ENCODE measurements around the gene SLK.
A peak's percentile ranks its signal among the peaks of the same experiment; 100 is the strongest.

SLK gene

DNA sequence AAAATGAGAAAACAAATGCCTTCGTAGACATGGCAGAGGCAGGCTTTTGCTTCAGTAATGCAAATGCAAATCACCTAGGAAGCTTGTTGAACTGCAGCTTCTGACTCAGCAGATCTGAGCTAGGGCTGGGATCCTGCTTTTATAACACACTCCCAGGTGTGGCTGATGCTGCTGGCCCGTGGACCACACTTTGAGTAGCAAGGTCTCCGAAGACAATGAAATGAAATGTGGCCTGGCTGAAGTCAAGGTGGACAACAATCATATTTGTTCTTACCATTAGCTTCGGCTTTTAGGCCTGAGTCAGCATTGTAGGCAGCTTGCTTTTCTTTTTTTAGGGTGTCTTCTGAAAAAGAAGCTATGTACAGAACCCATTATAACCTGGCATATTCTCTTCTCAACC is 92.4 kb downstream of the SLK start:
- Histone ChIP-seq H3K9me3 (ENCODE audit: low read depth, low read length) (no peaks in the 10 kb centered on the region), H3K27ac (no peak overlapping the region), H3K9ac (ENCODE audit: insufficient read length) (no peak overlapping the region), H3K4me3 (no peak overlapping the region), H3K36me3 (ENCODE audit: insufficient read depth, low read length) (no peaks in the 10 kb centered on the region)
- TF ChIP-seq EZH2 (IDR thresholded peaks at IDR 0.05): no peak
- no peak for DNase-seq (ENCODE audit: low read depth, low spot score)

DNA sequence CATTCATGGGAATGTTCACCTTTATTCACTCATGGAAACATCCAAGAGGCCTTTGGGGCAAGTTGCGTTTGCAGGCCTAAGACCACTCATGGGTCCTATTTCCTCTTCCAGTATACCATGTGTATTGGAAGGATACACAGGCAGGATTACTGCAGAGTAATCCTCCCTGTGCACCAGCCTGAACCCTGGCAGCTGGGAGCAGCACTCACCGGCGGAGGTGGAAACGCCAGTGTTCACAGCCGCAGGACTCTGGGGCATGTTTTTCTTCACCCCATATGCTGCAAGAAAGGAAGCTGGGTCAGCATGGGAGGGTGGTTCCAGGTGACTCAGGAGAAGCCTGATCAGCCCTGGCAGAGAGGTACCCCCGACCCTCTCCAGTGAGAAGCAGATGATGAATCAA is 94.3 kb downstream of the SLK start:
- no peak overlapping the region for H3K4me3 ChIP-seq
- no peak for DNase-seq (ENCODE audit: low read depth, low spot score)

DNA sequence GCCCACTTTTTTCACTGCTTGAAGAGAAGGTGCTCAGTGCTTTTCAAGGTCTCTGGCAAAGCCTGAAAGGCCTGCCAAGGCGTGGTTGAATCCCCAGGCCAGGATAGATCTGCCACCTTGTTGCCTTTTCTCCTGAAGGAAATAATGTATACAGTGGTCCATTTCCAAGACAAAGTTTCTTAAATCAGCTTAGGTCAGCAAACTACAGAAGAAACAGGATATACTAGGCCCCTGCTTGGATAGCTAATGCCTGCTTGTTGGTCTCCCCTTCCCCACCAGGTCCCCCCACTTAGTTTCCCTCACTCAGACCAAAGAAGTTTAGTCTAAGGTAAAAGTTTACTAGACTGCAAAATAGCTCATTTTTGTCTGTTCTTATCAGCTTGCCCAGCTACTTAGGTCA is 98.8 kb downstream of the SLK start:
- TF ChIP-seq EZH2 (IDR thresholded peaks at IDR 0.05) (no peak), FOXP2 (optimal IDR thresholded peaks at IDR 0.05; ENCODE audit: control extremely low read depth, extremely low read length, insufficient read depth) (no peak), POLR2AphosphoS5 (IDR thresholded peaks at IDR 0.05; ENCODE audit: borderline replicate concordance, low read depth, low read length) (no peak)
- no peak for DNase-seq (ENCODE audit: low read depth, low spot score)
- Histone ChIP-seq H3K9me3 (ENCODE audit: low read depth, low read length) (no peaks in the 10 kb centered on the region), H3K4me3 (no peak overlapping the region), H3K9ac (ENCODE audit: insufficient read length) (no peak overlapping the region), H3K36me3 (ENCODE audit: insufficient read depth, low read length) (no peaks in the 10 kb centered on the region), H3K27ac (no peak overlapping the region)

More for the DNA sequence above, 94.3 kb downstream of the SLK start:
- Histone ChIP-seq H3K36me3 (ENCODE audit: insufficient read depth, low read length) (no peaks in the 10 kb centered on the region), H3K27ac (no peak overlapping the region), H3K9ac (ENCODE audit: insufficient read length) (no peak overlapping the region), H3K9me3 (ENCODE audit: low read depth, low read length) (no peaks in the 10 kb centered on the region)
- no peak for TF ChIP-seq POLR2AphosphoS5 (IDR thresholded peaks at IDR 0.05; ENCODE audit: borderline replicate concordance, low read depth, low read length)
- no peak for TF ChIP-seq EZH2 (IDR thresholded peaks at IDR 0.05)
- TF ChIP-seq FOXP2 (optimal IDR thresholded peaks at IDR 0.05; ENCODE audit: control extremely low read depth, extremely low read length, insufficient read depth): no peak

DNA sequence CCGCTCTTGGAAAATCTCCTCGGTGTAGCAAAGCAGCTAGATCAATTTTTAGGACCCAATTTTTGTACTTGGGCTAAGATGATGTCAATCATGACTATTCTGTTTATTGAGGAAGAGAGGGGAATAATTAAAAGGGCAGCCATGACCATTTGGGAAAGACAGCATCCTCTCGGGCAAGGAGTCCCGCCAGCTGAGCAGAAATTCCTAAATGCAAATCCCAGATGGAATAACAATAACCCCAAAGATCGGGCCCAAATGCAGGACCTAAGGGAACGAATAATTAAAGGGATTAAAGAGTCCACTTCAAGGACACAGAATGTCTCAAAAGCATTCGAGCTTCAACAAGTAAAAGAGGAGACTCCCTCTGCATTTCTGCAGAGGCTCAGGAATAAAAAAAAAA is 100.0 kb downstream of the SLK start:
- H3K36me3 ChIP-seq (ENCODE audit: insufficient read depth, low read length): no peaks in the 10 kb centered on the region
- DNase-seq (ENCODE audit: low read depth, low spot score): no peak
- no peak overlapping the region for H3K9ac ChIP-seq (ENCODE audit: insufficient read length)
- H3K4me3 ChIP-seq: no peak overlapping the region
- no peaks in the 10 kb centered on the region for H3K9me3 ChIP-seq (ENCODE audit: low read depth, low read length)
- TF ChIP-seq POLR2AphosphoS5 (IDR thresholded peaks at IDR 0.05; ENCODE audit: borderline replicate concordance, low read depth, low read length) (no peak), EZH2 (IDR thresholded peaks at IDR 0.05) (no peak), FOXP2 (optimal IDR thresholded peaks at IDR 0.05; ENCODE audit: control extremely low read depth, extremely low read length, insufficient read depth) (no peak)
- no peak overlapping the region for H3K27ac ChIP-seq

DNA sequence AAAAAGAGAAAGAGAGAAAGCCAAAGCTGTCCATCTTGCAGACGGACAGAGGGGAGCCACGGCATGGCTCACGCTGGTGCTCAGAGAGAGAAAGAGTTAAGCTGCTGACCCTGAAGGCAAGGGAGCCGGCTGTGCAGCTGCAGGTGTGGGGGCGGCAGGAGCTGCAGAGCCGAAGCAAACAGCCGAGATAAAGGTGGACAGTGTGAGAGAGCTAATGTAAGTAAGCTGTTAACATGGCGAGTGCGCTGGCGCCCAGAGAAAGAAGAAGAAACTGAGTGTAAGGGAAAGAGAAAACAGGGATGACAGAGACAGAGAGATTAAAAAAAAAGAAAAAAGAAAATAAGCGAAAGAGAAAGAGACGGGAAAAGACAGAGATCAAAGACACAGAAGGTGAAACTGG is 100.6 kb downstream of the SLK start:
- no peak for TF ChIP-seq FOXP2 (optimal IDR thresholded peaks at IDR 0.05; ENCODE audit: control extremely low read depth, extremely low read length, insufficient read depth)
- TF ChIP-seq EZH2 (IDR thresholded peaks at IDR 0.05): no peak
- TF ChIP-seq POLR2AphosphoS5 (IDR thresholded peaks at IDR 0.05; ENCODE audit: borderline replicate concordance, low read depth, low read length): no peak
- H3K4me3 ChIP-seq: no peak overlapping the region
- no peak overlapping the region for H3K9ac ChIP-seq (ENCODE audit: insufficient read length)
- no peaks in the 10 kb centered on the region for H3K9me3 ChIP-seq (ENCODE audit: low read depth, low read length)
- H3K27ac ChIP-seq: no peak overlapping the region
- H3K36me3 ChIP-seq (ENCODE audit: insufficient read depth, low read length): no peaks in the 10 kb centered on the region
- DNase-seq (ENCODE audit: low read depth, low spot score): no peak

DNA sequence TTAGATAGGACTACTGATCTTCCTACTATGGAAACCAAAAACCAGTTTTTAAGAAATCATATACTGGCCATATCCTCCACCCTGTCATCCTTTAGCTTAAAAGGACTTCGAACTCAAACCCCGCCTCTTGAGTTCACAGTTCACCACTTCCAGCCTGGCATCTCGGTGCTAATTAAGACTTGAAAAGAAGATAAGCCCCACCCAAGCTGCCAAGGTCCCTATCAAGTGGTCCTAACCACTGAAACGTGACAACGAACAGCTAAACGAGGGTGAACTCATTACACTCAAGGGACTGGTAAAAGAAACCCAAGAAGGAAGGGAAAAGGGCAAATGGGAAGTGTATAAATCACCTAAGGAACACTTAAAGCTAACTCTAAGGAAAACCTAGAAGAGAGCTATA is 102.7 kb downstream of the SLK start:
- TF ChIP-seq EZH2 (IDR thresholded peaks at IDR 0.05) (no peak), FOXP2 (optimal IDR thresholded peaks at IDR 0.05; ENCODE audit: control extremely low read depth, extremely low read length, insufficient read depth) (no peak), POLR2AphosphoS5 (IDR thresholded peaks at IDR 0.05; ENCODE audit: borderline replicate concordance, low read depth, low read length) (no peak)
- Histone ChIP-seq H3K27ac (no peak overlapping the region), H3K36me3 (ENCODE audit: insufficient read depth, low read length) (no peaks in the 10 kb centered on the region), H3K9me3 (ENCODE audit: low read depth, low read length) (no peaks in the 10 kb centered on the region), H3K9ac (ENCODE audit: insufficient read length) (no peak overlapping the region), H3K4me3 (no peak overlapping the region)
- DNase-seq (ENCODE audit: low read depth, low spot score): no peak

GRCh38 chr10:104072786-104073185 is 105.8 kb downstream of the SLK start:
- no peak for TF ChIP-seq POLR2AphosphoS5 (IDR thresholded peaks at IDR 0.05; ENCODE audit: borderline replicate concordance, low read depth, low read length)
- TF ChIP-seq FOXP2 (optimal IDR thresholded peaks at IDR 0.05; ENCODE audit: control extremely low read depth, extremely low read length, insufficient read depth): no peak
- TF ChIP-seq EZH2 (IDR thresholded peaks at IDR 0.05): no peak
- H3K9me3 ChIP-seq (ENCODE audit: low read depth, low read length): no peaks in the 10 kb centered on the region
- H3K4me3 ChIP-seq: no peak overlapping the region
- no peak overlapping the region for H3K9ac ChIP-seq (ENCODE audit: insufficient read length)
- no peak for DNase-seq (ENCODE audit: low read depth, low spot score)
- no peaks in the 10 kb centered on the region for H3K36me3 ChIP-seq (ENCODE audit: insufficient read depth, low read length)
- no peak overlapping the region for H3K27ac ChIP-seq

DNA sequence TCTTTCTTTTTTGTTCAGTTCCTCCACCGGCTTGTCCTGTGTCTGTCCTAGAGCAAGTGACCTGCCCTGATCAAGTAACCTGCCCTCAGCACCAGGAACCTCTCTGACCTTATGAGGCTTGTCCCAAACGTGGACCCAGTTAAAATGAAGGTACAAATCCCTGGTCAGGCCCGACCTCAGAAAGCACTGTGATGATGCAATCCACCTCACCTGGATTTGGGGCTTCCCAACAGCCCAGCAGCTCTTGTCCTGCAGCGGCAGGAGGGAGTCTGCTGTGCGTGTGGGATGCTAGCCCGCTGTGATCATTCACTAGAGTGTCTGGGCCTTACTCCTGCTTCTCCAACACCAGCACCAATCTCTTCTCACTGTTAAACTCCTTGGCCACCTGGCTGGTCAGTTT is 107.6 kb downstream of the SLK start:
- TF ChIP-seq FOXP2 (optimal IDR thresholded peaks at IDR 0.05; ENCODE audit: control extremely low read depth, extremely low read length, insufficient read depth) (no peak), EZH2 (IDR thresholded peaks at IDR 0.05) (no peak), POLR2AphosphoS5 (IDR thresholded peaks at IDR 0.05; ENCODE audit: borderline replicate concordance, low read depth, low read length) (no peak)
- no peaks in the 10 kb centered on the region for H3K9me3 ChIP-seq (ENCODE audit: low read depth, low read length)
- no peak for DNase-seq (ENCODE audit: low read depth, low spot score)
- no peak overlapping the region for H3K4me3 ChIP-seq
- no peaks in the 10 kb centered on the region for H3K36me3 ChIP-seq (ENCODE audit: insufficient read depth, low read length)
- H3K27ac ChIP-seq: no peak overlapping the region
- H3K9ac ChIP-seq (ENCODE audit: insufficient read length): no peak overlapping the region

- TF ChIP-seq FOXP2 (optimal IDR thresholded peaks at IDR 0.05; ENCODE audit: control extremely low read depth, extremely low read length, insufficient read depth) (no peak), EZH2 (IDR thresholded peaks at IDR 0.05) (no peak), POLR2AphosphoS5 (IDR thresholded peaks at IDR 0.05; ENCODE audit: borderline replicate concordance, low read depth, low read length) (no peak)
- peak; percentile 2 for DNase-seq (ENCODE audit: low read depth, low spot score)
- H3K4me3 ChIP-seq: no peak overlapping the region
- no peaks in the 10 kb centered on the region for H3K36me3 ChIP-seq (ENCODE audit: insufficient read depth, low read length)
- H3K9ac ChIP-seq (ENCODE audit: insufficient read length): no peak overlapping the region
- no peaks in the 10 kb centered on the region for H3K9me3 ChIP-seq (ENCODE audit: low read depth, low read length)
- no peak overlapping the region for H3K27ac ChIP-seq
These were observed 109.8 kb downstream of the SLK start for GRCh38 chr10:104076743-104077160.

All from SK-N-MC (cell line).